LNCAP (cell line): Measurements from ENCODE around the gene LTBP1.

Source experiments
- TF ChIP-seq, protein P1 (sequence below): fragments of 450-650 bp; IDR thresholded peaks from 2 replicates; pipeline ENCODE4 v1.5.1; 2017; ENCODE audit warnings: mild to moderate bottlenecking

LTBP1 gene

DNA sequence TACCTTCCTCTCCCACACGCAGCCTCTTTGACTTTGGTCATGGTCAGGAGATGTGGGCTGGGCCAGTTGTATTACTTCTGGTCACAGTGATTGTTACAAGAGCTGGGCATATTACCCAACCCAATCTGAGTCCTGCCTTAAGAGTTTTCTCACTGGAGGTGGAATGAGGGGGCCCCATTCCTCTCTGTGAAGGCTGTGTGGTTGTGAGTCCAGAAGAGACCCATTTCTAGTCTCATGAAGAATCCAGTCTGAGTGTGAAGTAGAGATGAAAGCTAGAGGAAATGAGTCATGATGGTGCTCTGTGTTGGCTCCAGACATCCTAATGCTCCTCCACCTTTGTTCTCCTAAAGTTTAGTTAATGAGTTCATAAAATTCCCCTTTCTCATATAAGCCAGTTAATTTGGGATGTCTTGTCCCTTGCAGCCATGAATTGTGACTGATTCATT, 478.9 kb downstream of the LTBP1 start:
- TF ChIP-seq, protein P1, sequence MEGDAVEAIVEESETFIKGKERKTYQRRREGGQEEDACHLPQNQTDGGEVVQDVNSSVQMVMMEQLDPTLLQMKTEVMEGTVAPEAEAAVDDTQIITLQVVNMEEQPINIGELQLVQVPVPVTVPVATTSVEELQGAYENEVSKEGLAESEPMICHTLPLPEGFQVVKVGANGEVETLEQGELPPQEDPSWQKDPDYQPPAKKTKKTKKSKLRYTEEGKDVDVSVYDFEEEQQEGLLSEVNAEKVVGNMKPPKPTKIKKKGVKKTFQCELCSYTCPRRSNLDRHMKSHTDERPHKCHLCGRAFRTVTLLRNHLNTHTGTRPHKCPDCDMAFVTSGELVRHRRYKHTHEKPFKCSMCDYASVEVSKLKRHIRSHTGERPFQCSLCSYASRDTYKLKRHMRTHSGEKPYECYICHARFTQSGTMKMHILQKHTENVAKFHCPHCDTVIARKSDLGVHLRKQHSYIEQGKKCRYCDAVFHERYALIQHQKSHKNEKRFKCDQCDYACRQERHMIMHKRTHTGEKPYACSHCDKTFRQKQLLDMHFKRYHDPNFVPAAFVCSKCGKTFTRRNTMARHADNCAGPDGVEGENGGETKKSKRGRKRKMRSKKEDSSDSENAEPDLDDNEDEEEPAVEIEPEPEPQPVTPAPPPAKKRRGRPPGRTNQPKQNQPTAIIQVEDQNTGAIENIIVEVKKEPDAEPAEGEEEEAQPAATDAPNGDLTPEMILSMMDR = no peak

DNA sequence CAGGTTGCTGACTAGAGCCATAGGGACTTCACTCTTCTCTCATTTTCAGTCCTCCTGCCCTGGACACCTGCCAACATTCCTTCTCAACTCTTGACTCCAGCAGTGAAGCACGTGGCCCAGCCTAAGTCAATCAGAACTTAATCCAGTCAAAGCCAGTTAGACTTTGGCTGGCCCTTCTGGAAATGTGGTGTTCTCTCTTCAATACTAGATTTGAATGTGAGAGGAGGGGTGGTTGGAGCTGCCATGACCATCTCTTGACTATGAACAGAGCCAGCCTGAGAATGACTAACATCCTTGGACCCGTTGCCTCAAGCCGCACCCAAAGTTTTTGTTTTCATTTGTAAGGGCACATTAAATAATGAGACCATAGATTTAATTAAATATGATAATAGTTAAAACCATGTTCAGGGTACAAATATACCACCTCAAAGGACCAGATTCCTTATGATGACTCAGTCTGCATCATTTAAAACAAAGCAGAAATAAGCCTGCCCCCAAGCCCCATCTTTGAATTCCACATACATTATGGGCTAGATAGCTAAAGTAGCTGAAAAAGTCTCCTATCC, 480.0 kb downstream of the LTBP1 start:
- TF ChIP-seq, protein P1 = no peak

GRCh38 chr2:33430077-33430476, 483.3 kb downstream of the LTBP1 start:
- TF ChIP-seq, protein P1 = no peak

GRCh38 chr2:33430856-33431255, 484.1 kb downstream of the LTBP1 start:
- TF ChIP-seq, protein P1 = no peak

DNA sequence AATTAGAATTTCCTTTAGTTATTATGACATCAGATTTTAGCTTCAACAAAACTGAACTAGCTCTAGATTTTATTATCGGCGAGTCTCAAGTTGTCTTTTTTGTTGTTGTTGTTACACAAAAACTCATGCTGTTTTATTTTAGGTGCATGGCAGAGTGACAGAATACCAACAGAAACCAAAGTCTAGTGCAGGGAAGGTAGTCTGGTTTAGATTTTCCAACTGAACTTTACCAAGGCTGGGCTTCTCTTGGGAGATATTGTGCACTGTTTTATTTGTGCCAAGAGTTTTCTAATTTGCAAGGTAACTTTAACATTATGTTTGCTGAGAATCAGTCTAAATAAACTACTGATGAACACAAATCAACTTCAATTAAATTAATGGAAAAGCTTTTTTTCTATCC, 486.1 kb downstream of the LTBP1 start:
- TF ChIP-seq, protein P1 = no peak

- TF ChIP-seq, protein P1 = no peak
Measured at GRCh38 chr2:33433279-33434235, 486.8 kb downstream of the LTBP1 start.

DNA sequence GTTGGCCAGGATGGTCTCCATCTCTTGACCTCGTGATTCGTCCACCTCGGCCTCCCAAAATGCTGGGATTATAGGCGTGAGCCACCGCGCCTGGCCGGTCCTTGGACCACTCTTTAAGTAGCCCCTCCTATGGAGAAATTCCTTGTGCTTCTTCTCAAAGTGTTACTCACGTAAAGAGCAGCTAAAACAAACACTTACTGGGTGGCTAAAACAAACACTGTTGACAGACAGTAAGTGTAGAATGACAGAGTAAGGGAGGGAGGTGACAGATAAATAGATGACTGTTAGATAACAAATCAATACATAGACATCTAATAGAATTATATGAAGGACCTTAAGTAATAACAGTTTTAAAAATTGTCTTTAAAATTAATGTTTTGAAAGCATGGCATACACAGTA, 488.8 kb downstream of the LTBP1 start:
- TF ChIP-seq, protein P1 = no peak
